Stimulated activated effector memory CD8-positive, alpha-beta T cell treated with anti-CD3 and anti-CD28 coated beads, Interleukin-12 subunit alpha, Interleukin-12 subunit beta, amount 100 ng/mL, for 72 hours (primary cell): ENCODE results near the gene FAM209A.

Experiments
- ATAC-seq: fragments of 150-1000 bp; cut with Tn5 transposase; 2 replicates; pipeline ENCODE4 v1.10.0; 2021
- DNase-seq, 2 donors: peaks; one replicate each; pipeline ENCODE4 v3.0.0; 2021 to 2022; ENCODE audit warnings: low spot score in 2 of 2
- H3K27ac Mint-ChIP-seq: one replicate; pipeline ENCODE4 v1.8.0; 2022; ENCODE audit warnings: mild to moderate bottlenecking, mixed read lengths
- H3K36me3 Mint-ChIP-seq: one replicate; pipeline ENCODE4 v1.8.0; 2022; ENCODE audit warnings: mild to moderate bottlenecking, mixed read lengths
- H3K4me1 Mint-ChIP-seq: one replicate; pipeline ENCODE4 v1.8.0; 2022; ENCODE audit warnings: mixed read lengths
- H3K4me3 Mint-ChIP-seq: one replicate; pipeline ENCODE4 v1.8.0; 2022; ENCODE audit warnings: mild to moderate bottlenecking, mixed read lengths
- H3K9me3 Mint-ChIP-seq: one replicate; pipeline ENCODE4 v1.8.0; 2022; ENCODE audit warnings: mixed read lengths

Gene FAM209A

GRCh38 chr20:56570832-56571231 is 46.3 kb downstream of the FAM209A start:
- H3K27ac Mint-ChIP-seq: no peak overlapping the region
- ATAC-seq: no peak
- H3K36me3 Mint-ChIP-seq: no peaks in the 10 kb centered on the region
- no peaks in the 10 kb centered on the region for H3K4me1 Mint-ChIP-seq
- H3K9me3 Mint-ChIP-seq: no peaks in the 10 kb centered on the region
- H3K4me3 Mint-ChIP-seq: no peak overlapping the region
- DNase-seq: no peak

GRCh38 chr20:56572172-56572571 is 47.6 kb downstream of the FAM209A start:
- DNase-seq: no peak
- no peak for ATAC-seq
- Mint-ChIP-seq H3K27ac (no peak overlapping the region), H3K4me1 (no peaks in the 10 kb centered on the region), H3K9me3 (no peaks in the 10 kb centered on the region), H3K36me3 (no peaks in the 10 kb centered on the region), H3K4me3 (no peak overlapping the region)

- Mint-ChIP-seq H3K4me3 (no peak overlapping the region), H3K27ac (no peak overlapping the region), H3K4me1 (no peaks in the 10 kb centered on the region), H3K36me3 (no peaks in the 10 kb centered on the region), H3K9me3 (no peaks in the 10 kb centered on the region)
- no peak for ATAC-seq
- no peak for DNase-seq
These were observed 49.4 kb downstream of the FAM209A start for GRCh38 chr20:56573986-56574385.

- Mint-ChIP-seq H3K4me1 (no peaks in the 10 kb centered on the region), H3K36me3 (no peaks in the 10 kb centered on the region), H3K4me3 (no peak overlapping the region), H3K27ac (no peak overlapping the region), H3K9me3 (no peaks in the 10 kb centered on the region)
- DNase-seq (no peak), ATAC-seq (peak; percentile 16)
These were observed 50.1 kb downstream of the FAM209A start for GRCh38 chr20:56574531-56575142.

GRCh38 chr20:56575157-56575556 is 50.6 kb downstream of the FAM209A start:
- no peak for ATAC-seq
- H3K4me3 Mint-ChIP-seq: no peak overlapping the region
- H3K27ac Mint-ChIP-seq: no peak overlapping the region
- no peak for DNase-seq
- no peaks in the 10 kb centered on the region for H3K36me3 Mint-ChIP-seq
- no peaks in the 10 kb centered on the region for H3K4me1 Mint-ChIP-seq
- H3K9me3 Mint-ChIP-seq: no peaks in the 10 kb centered on the region
